Renal cortical epithelial cell (primary cell): ENCODE results near the gene MEIS1. TPM values are rescaled to one million over a fixed set of nuclear protein-coding genes. Genes with fewer than 3 reads are reported as not detected.

Experiments used
- DNase-seq: peaks from one replicate; pipeline ENCODE4 v3.0.0-alpha.2; 2011; ENCODE audit warnings: low read depth
- total RNA-seq: library from RNA; depleted of rRNA; stranded (reverse); fragments of >200 nt; gene quantifications from 2 replicates; pipeline ENCODE4 v1.2.3, GENCODE V29; 2014

The MEIS1 gene
- total RNA-seq, 1 donor from 2014 or later, result 1.8 TPM

DNA sequence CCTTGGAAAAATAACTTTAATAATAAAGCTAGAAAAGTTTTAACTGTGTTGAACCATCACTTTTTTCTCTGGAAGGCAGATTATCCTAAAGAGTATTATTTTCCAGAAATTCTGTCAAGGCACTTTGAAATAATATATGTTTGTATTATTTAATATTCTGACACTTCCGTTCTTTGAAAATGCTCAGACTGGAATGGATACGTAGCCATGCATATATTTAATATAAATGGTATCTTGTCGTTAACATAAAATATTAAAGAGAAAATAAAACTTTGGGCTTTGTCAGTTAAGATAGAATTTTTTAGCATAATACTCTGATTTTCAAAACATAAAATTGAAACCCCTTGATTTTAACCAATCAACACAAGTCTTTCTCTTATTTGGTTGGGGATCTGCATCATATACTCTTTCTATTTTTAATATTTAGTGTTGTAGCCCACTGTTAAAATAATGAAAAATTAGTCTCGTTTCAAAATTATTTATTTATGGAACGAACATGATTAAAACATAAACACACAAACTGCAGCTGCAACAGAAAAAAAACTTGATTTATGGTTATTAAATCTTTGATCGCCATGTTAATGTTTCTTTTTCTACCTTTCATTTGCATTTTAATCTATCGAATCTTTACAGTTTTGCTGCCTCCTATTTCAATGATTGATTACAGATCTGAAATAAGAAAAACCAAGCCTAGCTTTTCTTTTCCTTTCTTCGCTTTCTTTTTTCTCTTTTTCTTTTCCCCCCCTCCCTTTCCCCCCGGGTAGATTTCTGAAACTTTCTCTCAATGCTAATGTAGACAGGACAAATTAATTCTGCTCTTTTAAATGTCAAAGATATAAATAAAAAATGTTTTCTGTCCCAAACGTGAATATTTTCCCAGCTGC lies 145.5 kb downstream of the MEIS1 start:
- DNase-seq, result no peak

GRCh38 chr2:66581339-66582103 lies 146.6 kb downstream of the MEIS1 start:
- no peak for DNase-seq

GRCh38 chr2:66582104-66582986 lies 147.4 kb downstream of the MEIS1 start:
- DNase-seq, result no peak

GRCh38 chr2:66582987-66583880 lies 148.3 kb downstream of the MEIS1 start:
- no peak for DNase-seq

DNA sequence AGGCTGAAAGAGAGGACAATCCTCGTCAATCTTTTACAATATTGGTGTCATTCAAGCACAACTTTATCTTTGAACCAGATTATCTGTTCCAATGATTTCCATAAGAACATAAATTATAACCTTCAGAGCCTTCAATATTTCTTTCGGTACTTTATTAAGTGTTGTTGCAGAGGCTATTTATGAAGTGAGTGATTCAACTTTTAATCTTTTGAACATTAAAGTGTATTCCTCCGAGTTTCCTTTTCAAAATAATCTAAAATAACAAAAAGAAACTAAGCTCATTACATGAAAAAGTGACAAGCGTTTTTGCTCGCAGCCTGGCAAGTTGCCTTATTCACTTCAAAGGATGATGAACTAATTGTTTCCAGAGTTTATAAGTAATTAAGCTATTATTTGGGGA lies 149.0 kb downstream of the MEIS1 start:
- DNase-seq, result no peak

GRCh38 chr2:66585587-66585986 lies 150.7 kb downstream of the MEIS1 start:
- DNase-seq, result no peak

- peak; percentile 17 for DNase-seq
Measured at GRCh38 chr2:66587216-66587615, 152.3 kb downstream of the MEIS1 start.

- DNase-seq, result no peak
Measured at GRCh38 chr2:66594001-66594400, 159.1 kb downstream of the MEIS1 start.

GRCh38 chr2:66595556-66595955 lies 160.6 kb downstream of the MEIS1 start:
- no peak for DNase-seq

DNA sequence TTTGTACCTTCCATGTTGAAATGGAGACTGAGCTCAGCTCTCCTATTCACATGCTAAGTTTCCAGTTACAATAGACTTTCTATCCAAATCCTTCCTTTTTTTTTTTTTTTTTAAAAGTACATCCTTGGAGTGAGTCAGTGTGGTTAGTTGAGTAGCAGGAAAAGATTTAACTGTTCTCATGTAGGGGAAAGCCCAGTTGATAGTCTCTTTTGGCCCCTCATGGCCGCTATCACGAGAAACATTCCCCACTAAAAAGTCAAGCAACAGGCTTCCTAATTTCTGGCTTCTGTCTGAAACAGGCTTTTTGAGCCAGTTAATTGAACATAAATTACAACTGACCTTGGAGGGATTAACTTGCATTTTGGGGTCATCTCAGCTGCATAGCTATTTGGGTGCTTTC lies 161.3 kb downstream of the MEIS1 start:
- DNase-seq, result peak; percentile 38

GRCh38 chr2:66601624-66602023 lies 166.7 kb downstream of the MEIS1 start:
- DNase-seq, result no peak

- DNase-seq, result no peak
Measured at GRCh38 chr2:66602341-66602740, 167.4 kb downstream of the MEIS1 start.

GRCh38 chr2:66604326-66604725 lies 169.4 kb downstream of the MEIS1 start:
- no peak for DNase-seq

GRCh38 chr2:66604976-66605375 lies 170.1 kb downstream of the MEIS1 start:
- no peak for DNase-seq

DNA sequence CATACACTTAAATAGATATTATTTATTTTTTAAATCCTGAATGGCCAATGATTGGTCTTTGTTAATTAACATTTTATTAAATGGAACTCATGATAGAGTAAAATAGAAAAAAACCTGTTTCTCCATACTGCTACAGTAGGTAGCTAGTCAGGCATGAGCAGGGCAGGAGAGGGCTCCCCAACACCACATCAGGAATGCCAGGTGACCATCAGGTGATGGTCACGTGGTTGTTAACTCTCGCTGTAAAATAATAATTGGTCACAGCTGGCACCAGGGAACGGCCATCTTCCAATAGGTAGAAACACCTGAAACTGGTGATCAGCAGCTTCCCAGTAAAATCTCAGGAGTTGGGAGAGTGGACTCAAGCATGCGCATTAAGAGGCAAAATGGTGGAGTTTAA lies 172.2 kb downstream of the MEIS1 start:
- no peak for DNase-seq
